ENCODE measurements around the gene NUMB.

NUMB gene

DNA sequence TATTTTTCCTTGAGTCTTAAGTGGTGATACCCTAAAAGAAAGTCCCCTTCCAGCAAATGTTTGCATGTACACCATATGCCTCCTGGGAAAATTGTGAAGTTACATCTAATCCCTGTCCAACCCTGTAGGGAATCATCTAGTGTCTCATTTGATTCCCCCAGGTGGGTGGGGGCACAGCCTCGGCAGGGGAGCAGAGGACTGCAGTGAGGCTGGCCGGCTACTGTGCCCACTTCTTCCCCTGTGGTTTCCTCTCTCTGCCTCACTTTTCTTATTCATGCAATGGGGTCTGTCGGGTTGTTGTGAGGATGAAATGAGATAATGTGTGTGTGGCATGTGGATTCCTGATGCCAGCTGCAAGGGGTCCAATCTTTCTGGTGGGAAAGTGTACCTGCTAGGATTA, 215.0 kb downstream of the NUMB start:
- DNase-seq: no peak

DNA sequence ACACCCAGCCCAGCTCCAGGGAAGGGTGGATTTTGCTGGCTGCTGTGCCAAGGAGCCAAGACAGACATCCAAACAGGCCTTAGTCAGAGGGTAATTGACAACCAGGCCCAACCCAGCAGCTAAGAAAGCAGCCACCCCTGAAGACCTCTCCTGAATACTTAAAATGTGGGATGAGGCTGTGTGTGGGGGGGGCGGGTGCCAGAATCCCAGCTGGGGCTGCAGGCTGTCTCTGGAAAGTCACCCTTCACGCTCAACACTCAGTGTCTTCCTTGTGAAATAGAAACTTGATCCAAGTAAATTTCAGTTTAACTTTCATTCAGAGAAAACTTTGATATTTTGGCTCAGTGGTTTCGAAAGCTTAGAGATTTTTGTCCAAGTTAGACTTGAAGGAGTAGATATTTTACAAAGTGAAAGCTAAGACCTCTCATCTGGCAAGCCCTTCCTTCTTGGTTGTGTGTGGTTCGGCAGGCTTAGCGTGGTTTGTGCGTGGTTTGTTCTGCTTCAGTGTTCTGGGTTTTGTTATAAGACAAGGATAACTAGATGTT, 215.9 kb downstream of the NUMB start:
- no peak for DNase-seq

DNA sequence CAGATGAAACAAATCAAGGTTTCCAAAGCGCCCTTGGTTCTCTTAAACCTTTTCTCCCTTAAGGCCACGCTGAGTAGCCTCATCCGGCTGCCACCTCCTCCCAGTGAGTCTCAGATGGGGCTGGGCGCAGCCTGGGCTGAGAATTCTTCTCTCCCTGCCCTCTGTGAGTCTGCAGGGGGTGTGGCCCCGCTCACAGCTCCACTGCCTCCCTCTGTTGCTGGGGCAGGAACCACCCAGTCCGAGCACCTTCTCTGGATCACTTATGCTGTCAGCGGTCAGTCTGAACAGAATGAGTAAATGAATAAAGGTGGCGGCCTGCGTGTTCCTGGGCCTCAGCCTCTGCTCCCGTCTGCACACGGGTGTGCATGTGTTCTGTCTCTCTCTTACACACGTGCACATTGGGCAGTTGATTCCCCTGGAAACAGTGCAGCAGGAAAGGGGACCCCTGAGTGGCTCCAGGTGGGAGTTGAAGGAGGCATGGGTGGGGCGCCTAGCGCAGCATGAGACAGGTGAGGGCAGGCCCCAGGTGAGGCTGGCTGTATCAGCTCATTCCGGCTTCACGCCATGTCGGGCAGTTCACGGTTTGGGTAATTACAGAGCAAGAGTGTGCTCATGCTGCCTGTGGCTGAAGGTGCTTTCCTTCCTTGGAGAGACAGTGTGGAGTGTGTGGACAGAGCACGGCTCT, 216.7 kb downstream of the NUMB start:
- DNase-seq: no peak

DNA sequence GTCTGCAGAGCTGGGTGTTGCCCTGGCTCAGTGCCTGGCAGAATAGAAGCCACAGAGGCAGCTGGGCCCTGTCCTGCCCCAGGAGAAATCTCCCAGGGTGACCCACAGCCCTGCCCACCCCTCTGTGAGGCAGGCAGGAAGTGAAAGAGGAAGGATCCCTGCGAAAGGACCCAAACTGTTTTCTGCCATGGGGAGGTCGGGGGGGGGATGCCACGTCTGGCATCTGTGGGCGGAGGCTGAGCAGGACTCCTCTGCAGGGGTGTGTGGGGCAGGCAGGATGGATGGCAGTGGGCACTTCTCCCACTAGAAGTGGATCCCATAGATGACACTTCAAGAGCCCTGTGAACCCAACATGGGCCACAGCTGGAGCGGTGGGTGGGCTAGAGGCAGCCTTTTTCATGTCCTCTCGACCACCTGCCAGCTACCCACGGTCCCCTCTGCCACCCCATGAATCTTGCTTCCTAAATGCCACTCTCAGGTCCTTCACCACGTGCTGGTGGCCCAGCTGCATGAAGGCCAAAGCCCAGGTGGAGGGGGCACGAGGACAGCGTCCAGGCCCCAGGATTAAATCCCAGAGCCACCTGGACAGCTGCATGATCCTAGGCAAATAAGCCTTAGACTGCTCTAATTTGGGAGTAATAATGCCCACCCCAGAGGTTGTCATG, 217.4 kb downstream of the NUMB start:
- DNase-seq: no peak

DNA sequence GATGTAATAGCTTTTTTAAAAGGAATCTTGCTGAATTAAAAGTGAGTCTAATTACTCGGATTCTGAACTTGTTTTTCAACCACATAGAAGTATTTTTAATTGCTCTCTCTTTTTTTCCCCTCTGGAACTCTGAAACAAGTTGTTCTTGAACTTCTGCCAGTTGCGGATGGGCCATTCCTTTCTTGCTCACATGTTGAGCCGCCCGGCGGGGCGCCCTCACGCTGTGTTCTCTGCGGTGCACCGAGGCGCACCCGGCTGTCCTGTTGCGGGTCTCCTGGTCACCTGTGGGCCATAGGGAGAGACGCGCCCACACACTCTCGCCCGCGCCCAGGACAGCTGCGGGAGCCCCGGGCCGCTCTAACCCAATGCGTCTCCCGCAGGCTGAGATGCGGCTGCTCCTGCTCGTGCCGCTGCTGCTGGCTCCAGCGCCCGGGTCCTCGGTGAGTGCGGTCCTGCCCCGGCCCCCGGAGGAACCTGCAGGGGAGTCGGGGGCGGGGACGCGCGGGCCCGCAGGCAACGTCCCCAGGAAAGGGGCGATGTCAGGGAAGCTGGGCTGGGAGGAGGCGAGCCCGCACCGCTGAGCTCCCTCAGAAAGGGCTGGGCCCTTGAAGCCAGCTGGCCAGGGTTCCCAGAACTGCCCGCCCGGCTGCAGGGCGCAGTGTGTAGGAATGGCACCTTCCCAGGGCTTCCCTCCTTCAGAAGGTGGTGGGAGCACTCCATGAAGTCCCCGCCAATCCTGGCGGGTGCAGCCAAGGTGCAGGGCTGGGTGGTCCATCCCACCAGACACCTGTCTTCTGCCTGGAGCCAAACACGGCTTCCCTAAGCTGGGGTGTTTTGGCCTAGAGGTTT, 218.7 kb downstream of the NUMB start:
- peak; percentile 73 for DNase-seq

DNA sequence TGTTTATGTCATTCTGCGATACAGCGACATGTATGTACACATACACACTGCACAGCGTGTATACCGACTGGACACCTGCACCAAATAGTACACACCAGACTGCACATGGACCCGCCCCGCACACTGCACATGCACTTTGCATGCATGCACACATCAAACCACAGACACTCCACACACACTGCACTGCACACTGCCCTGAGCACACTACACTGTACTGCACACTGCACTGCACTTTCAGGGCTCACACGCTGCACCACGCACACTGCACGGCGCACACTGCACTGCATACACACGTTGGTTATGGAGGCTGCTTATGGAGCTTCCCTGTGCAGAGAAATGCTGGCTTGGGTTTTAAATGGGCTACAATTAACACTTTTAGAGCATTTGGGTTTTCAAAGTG, 219.4 kb downstream of the NUMB start:
- DNase-seq: no peak

DNA sequence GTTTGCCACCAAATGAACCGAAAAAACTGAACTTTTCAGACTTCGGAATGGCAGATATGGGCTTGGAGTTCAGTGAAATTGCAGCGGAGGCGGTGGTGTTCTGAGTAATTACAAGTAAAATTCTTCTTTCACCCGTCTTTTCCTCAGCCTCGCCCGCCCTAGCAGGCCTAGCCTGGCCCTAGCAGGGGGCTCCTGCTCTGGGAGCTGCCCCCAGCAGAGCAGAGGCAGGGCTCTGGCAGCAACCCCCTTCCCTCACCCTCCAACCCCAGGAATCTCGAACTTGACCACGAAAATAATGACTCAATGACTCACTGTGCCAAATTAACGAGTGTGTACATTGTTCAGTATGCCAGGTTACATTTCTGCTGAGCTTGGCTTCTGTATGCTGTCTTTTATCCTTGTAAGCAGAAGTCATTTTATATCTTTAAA, 219.9 kb downstream of the NUMB start:
- peak; percentile 91 for DNase-seq

DNA sequence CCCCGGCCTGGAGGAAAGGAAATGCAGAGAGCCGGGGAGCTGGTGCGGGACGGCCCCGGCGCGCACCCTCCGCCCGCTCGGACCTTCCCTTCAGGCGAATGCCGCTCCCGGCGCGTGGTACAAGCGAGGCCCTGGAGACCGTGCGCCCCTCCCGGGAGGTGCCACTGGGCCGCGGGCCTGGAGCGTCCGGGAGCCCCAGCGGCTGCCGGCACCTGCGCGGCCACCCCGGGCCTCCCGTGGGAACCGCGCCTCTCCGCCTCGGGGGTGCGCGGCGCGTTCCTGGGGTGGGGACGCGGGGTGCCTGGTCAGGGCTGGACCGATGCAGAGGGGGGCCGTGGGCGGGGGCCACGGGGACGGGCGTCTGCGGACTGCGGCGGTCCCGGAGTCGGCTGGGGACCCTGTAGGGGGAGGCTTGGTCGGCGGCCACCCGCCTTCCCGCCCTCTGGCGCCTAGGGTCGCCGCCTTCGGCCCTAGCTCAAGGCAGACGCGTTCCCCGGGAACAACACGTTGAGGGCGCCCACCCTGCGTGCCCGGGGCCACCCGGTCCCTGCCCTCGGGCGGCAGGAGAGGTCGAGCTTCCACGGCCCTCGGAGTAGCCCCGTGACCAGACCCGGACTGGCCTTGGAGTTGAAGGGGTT, 220.4 kb downstream of the NUMB start:
- no peak for DNase-seq

DNA sequence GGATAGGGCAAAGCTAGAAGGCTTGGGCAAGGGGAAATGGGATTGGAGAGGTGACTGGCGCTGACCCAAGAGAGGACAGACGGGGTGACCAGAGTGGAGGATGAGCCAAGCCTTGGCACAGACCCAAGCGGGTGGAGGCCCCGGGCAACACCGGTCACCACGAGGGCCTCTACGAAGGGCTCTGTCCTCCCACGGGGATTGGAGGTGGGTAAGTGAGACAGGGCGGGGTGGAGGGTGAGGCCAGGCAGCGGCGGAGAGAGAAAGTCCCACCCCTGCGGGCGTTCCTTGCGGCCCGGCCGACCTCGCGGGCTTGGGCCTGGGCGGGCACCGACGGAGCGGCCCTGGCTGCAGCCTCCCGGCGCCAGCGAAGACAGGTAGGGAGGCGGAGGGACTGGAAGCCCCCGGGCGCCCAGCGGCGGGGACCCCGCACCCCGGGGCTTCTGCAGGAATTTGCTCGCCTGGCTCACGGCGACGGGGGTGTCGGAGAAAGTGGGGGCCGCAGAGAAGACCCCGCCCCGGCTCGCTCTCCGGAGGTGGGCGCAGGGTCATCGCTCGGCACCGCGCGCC, 221.0 kb downstream of the NUMB start, which contains the start of gene PAPLN:
Gene PAPLN, plus strand, starts transcription at position 288 of the 567 bp plus-strand sequence. CDS start 2,273 bp downstream, outside the sequence.
- no peak for DNase-seq

DNA sequence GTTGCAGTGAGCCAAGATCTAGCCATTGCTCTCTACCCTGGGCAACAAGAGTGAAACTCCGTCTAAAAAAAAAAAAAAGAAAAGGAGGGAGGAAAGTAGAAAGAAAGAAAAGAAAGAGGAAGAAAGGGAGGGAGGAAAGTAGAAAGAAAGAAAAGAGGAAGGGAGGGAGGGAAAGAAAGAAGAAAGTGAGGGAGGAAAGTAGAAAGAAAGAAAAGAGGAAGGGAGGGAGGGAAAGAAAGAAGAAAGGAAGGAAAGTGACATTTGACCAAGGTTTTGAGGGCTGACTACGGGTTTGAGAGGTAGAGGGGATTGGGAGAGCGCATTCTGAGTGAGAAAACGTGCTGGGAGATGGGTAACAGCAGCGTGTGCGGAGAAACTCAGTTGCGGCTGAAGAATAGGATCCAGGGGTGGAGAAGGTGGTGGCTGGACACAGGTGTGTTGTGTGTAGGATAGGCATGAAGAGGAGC, 221.6 kb downstream of the NUMB start:
- DNase-seq: no peak

DNA sequence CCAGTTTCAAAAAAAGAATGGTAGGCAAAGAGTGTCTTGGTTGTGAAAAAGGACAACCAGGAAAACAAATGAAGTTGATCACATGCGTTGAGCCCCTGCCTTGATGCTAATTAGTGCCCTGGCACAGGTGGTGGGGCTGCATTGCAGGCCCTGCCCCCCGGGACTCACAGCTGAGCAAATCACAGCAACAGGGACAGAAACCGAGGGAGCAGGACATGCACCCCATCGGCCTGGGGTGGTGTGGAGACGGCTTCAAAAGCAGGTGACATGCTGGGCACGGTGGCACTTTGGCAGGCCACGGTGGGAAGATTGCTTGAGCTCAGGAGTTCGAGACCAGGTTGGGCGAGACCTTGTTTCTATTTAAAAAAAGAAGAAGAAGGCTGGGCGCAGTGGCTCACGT, 222.2 kb downstream of the NUMB start:
- no peak for DNase-seq

DNA sequence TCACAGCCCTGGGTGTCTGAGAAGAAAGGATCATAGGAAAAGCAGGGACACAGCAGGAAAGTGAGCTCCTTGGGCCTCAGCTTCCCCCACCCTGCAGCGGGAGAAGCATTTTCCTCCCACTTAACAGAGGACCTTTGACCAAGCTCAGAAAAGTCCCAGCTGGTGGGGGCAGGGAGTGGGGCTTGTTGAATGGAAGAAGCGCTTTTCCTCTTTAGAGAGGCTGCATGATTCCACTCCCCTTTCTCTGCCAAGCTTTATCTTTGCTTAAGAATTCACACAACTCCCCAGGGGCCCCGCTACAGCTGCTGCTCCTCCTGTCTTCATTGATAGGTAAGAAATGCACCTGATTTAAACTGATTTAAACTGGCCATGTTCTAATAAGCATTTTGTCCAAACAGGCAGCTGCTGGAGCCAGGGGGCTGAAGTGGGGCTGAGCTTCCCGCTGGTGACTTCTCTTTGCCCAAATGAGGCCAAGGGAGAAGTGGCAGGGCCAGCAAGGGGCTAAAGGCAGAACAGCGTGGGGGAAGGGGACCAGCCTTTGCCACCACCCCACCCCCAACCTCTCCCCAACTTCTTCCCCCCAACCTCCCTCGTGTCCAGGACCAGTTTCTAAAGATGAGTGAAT, 222.7 kb downstream of the NUMB start:
- no peak for DNase-seq

DNA sequence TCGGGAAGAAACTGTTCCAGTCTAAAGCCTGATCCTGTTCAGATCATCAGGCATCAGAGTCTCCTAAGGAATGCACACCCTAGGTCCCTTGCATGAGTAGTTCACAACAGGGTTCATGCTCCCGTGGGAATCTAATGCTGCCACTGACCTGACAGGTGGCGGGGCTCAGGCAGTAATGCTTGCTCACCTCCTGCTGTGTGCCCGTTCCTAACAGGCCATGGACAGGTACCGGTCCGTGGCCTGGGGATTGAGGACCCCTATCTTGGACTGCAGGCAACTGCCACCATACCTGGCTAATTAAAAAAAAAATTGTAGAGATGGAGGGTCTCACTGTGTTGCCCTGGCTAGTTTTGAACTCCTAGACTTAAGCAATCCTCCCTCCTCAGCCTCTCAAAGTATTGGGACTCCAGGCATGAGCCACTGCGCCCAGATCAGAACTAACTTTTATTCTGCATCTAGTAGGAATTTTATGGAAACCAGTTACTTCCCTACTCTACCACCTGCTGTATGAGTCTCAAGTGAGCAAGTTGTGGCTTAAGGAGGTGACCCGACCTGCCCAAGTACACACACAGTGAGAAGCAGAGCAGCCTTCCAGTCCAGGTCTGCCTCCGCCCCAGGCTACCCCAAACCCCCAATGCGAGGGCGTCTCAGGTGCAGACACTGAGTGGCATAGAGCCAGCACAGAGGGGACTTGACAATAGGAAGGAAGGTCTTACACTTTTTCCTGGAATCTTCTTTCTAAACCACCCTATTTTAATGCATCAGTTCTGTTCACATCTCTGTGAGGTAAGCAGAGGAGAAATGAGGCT, 223.6 kb downstream of the NUMB start:
- no peak for DNase-seq

DNA sequence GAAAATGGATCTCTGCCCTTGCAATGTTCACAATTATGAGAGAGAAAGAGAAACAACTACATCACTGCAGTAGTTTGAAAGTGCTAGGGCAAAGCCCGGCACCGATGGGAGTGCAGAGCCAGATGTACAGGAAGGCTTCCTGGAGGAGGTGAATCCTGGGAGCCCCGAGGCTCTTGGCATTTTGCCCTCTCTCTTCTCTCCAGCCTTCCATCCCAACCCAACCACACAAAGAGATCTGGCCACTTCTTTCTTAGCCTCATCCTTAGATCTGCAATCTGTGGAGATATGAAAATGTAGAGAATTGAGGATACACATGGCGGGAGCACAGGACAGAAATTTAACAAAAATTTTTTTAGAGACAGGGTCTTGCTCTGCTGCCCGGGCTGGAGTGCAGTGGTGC, 224.3 kb downstream of the NUMB start:
- DNase-seq: no peak

DNA sequence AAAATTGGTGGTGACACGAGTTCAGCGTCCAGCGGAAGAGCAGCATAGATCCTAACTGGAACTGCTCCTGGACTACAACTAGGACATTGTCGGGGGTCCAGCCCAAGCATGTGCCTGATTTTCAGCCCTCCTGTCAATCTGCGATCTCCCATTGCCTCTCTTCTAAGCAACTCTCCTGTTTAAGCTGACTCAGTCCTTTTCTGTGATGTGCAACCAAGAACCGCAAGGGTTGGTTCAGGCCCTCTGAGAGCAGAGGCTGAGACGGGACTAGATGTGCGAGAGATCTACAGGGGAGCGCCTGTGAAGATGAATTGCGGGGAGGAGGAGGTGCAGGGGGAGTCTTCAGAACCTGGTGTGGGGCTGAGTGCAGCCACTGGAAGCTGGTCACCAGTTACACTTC, 224.8 kb downstream of the NUMB start:
- DNase-seq: no peak

DNA sequence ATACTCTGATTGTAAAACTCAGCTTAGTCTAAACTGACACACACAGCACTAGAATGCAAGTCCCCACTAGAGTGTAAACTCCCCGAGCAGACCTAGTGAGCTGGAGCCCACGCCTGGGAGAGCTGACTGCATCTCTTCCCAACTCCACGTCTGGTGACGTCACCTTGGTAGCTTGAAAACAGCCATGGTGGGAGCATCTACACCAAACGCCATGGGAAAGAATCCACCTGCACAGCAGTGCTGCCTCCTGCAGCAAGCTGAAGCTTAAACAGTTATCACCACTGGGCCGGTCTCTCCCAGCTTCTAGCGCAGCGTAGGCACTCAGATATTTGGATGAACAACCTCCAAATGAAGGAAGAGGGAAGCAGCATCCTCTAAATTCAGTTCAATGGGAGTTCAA, 225.4 kb downstream of the NUMB start:
- DNase-seq: no peak

DNA sequence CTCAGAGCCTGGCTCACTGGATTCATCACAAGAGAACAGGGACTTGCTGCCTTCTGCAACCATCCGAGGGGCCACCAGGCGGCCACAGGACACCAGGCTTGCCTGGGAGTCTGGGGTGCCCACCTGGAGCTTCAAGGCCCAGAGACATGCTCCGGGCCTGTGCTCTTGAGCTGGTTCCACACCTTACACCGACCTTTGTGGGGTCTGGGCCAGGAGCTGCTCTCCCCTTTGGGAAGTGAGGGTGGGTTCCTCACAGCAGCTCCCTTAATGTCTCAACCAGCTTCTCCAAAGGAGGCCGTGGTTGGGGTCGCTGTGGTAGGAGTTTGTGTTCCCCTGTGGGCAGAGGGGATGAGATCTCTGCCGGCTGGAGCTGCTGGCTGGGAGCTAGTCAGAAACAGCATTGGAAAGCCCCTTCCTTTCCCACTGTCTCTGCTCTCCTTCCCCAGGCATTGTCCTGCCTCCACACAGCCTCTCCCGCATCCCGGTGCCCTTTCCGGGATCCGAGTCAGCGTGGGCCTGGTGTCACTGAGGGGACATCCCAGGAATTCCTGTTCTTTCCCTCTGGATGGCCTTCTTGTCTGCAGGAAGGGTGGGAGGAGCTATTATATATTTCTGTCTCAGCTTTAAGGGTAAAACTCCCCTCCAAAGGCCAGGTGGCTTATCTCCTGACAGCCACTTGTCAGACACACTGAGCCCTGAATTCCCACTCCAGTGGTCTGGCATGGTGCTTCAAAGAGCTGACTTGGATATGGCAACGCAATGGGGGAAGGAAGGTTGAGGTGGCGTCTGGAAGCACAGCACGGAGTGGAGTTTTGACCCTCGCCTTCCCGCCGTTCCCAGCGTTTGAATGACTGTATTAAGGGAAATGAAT, 226.1 kb downstream of the NUMB start:
- DNase-seq: no peak

DNA sequence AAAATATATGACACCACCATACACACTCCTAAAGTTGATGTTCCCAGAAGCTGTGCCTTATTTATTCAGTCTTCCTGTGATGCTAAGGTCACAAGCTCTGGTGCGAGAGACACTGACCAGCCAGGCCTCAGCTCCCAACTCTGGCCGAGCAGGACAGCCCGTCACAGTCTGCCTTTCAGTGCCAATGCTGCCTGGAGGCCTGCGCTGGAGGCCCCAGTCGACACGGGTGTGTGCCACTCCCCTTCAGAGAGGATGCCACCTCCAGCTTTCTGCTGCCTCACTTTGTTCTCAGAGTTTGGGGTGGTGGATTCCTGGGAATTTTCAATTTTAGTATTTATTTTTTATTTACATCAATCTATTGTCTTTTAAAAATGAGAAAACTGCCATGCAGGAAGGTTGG, 228.3 kb downstream of the NUMB start:
- no peak for DNase-seq
